ENCODE measurements around the gene CEMIP.

Gene CEMIP

DNA sequence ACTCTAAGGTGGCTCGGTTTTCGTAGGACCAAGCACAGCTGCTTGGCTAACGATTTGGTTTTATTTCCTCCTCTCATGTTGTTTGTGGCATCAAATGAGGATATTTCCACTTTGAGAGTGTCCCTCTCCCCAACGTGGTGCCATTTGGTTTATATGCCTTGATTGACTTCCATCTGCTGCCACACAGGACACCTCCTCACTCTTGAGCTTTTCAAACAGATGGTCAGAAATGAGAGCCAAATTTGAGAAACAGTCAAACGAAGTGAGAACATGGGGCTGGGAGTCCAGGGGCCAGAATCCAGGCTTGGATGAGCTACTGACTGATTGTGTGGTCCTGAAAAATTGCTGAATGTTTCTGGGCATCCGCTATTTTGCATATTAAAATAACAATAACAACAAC is 43.5 kb downstream of the CEMIP start:
- DNase-seq (ENCODE audit: low read depth in 3 of 3, low spot score in 1 of 3) = no peak

DNA sequence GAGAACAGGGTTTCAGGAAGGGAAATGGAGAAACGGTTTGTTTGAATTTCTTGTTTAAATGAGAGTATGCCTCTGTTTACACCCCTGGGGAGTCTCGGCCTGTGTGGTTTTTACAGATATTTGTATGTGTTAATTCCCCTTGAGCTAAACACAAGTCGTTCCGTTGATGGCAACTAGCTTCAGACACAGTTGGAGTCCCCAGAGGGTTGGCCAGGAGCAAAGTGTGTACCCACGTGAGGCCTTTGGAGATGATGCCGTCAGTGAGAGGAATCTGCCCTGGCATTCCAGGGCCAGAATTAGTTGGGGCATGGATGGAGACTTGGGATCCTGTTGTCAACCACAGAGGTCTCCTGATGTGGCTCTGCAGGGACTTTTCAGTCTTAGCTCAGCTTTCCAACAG is 44.0 kb downstream of the CEMIP start:
- no peak for DNase-seq (ENCODE audit: low read depth in 3 of 3, low spot score in 1 of 3)

DNA sequence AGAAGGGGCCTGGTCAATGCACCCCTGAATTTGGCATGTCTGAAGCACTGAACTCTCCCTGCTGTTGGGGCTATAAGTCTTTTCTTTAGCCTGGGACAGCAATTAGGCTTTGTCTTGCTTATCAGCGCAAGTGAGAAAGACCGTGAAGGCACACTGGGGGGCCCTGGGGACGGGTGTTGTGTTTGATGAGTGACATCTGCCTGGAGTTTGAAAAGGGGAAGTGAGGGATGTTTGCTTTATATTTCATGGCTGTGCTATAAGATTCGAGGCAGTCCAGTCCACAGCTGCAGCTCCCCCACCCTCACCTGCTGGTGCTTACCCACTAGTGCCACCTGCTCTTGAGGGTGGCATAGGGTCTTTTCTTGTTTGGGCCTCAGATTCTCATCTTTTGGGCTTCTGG is 44.8 kb downstream of the CEMIP start:
- DNase-seq (ENCODE audit: low read depth in 3 of 3, low spot score in 1 of 3) = no peak

- no peak for DNase-seq (ENCODE audit: low read depth in 3 of 3, low spot score in 1 of 3)
These were observed 46.3 kb downstream of the CEMIP start for GRCh38 chr15:80825361-80826030.

GRCh38 chr15:80828796-80829195 is 49.6 kb downstream of the CEMIP start:
- DNase-seq (ENCODE audit: low read depth in 3 of 3, low spot score in 1 of 3) = no peak

GRCh38 chr15:80830677-80831076 is 51.5 kb downstream of the CEMIP start:
- no peak for DNase-seq (ENCODE audit: low read depth in 3 of 3, low spot score in 1 of 3)

DNA sequence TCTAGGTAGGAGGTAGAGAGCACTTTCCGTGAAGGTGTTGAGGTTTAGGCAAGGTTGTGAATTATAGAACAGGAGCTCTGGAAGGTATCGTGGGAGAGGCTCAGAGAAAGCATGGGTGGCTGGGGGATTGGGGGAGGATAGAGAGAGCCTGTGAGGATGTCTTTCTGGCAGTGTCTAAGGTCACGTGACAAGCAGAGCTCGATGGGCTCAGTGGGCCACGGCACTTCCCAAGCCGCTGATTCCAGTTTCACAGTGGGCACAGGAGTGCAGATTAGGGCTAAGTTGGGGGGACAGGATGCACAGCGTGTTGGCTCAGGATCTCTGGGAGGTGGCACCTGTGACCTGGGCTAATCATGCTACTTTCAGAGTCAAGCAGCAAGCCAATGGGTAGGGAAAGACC is 52.0 kb downstream of the CEMIP start:
- DNase-seq (ENCODE audit: low read depth in 3 of 3, low spot score in 1 of 3) = no peak

DNA sequence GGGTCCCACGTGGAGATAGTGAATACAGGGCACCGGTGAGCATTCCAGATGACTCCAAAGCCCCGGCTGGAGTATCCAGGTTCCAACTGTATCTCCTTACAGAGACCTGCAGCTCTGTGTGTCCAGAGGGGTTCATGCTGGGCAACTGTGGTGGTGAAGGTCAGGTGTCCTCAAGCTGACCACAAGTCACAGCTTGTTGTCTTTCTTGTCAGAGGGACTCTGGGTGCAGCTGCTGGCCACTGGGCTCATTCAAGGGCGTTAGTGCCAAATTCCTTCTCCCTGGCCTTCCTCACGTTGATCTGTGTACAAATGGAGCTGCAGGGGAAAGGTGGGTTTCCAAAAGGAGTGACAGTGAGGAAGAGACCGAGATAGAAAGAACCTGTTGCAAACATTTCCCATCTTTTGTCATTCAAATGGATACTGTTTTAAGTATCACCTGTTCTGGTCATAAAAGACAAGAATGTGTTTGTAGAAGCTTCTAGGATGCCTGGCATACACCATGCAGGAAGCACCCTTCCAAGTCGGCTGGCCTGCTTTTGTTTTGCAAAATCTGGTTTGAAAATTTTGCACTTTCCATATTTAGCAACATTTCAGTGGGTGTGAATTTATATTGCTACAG is 52.5 kb downstream of the CEMIP start:
- no peak for DNase-seq (ENCODE audit: low read depth in 3 of 3, low spot score in 1 of 3)

GRCh38 chr15:80832686-80833085 is 53.5 kb downstream of the CEMIP start:
- no peak for DNase-seq (ENCODE audit: low read depth in 3 of 3, low spot score in 1 of 3)

- no peak for DNase-seq (ENCODE audit: low read depth in 3 of 3, low spot score in 1 of 3)
These were observed 55.2 kb downstream of the CEMIP start for GRCh38 chr15:80834402-80834801.

GRCh38 chr15:80834906-80835305 is 55.7 kb downstream of the CEMIP start:
- DNase-seq (ENCODE audit: low read depth in 3 of 3, low spot score in 1 of 3) = no peak

DNA sequence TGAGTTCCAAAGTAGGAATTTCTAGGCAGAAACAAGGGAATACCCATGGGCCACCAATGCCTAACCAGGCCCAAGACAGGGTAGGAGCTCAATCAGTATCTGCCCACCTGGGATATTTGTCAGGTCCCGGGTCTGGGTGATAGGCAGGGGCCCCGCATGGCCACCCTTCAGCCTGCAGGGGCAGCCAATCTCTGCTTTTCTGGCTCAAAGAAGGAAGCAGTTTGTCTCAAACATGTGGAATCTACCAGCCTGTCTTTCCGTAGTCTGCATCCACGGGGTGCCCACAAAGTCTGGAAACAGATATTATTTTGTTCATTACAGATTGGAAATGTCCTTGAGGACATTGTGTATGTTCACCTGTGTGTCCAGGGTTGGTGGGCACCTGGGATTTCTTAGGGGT is 56.2 kb downstream of the CEMIP start:
- no peak for DNase-seq (ENCODE audit: low read depth in 3 of 3, low spot score in 1 of 3)

DNA sequence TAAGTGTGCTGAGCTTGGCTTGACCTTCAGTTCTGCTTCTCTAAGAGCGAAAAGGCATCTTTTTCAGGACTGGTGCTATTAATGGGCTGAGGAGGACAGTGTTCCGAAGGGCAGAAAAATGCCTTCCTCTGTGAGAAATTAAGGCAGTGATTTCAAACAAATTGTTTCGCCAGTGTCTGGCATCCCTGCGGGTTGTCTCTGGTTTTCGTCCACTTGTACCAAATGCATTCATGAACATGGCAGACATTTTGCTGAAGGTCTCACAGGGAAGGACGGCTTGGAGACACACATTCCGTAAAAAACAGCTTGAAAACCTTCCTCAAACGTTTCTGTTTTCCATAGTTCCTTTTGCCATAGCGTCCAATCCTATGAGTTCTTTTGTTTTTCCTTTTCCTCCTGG is 57.1 kb downstream of the CEMIP start:
- no peak for DNase-seq (ENCODE audit: low read depth in 3 of 3, low spot score in 1 of 3)

DNA sequence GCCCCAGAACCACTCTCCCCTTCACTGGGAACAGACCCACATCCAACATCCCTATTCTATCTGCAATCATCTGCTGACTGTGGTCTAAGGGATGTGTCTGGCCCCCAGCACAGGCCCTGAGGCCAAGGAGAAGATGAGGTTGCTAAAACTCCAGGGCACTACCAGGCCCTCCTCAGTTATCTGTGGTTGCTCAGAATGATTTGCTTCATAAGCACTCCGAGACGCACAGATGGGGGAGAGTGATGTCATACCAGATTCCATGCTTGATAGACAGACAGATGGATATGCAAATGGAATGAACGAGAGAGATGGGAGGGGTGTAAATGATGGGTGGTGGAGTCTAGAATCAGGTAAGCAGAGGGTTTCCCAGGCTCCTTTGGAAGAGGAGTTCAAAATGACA is 57.8 kb downstream of the CEMIP start:
- no peak for DNase-seq (ENCODE audit: low read depth in 3 of 3, low spot score in 1 of 3)

DNA sequence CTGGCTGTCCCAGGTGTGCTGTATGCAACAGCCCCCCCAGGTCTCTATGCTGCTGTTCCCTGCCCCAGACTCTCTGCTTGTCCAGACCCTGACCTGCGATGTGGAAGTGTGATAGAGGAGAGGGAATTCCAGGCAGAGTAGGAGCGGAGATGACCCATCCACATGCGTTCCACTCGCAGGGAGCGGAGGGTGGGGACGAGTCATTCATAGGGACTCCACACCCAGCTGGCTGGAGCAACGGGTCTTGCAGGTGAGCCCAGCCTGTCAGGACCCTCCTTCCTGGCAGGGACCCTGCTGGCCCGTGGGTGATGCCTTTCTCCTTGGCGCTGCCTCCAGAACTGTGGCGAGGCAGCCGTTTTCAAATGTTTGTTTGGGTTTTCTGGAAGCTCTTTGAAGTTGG is 58.8 kb downstream of the CEMIP start:
- DNase-seq (ENCODE audit: low read depth in 3 of 3, low spot score in 1 of 3) = no peak

DNA sequence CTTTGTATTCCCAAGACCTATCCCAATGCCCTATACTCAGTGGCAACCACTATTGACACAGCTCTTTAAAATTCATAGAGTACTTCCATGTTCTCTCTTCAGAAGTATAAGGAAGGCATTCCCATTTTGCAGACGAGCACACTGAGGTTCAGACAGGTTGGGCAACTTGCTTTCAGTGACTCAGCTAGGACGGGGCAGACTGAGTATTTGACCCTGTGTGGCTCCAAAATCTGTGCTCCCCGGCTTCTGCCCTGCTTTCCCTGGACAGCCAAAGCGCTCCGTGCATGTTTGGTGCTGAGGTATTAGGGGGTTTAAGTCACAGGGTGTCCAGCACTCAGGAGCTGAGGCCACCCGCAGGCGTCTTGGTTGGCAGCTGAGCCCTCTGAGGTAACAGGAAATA is 59.5 kb downstream of the CEMIP start:
- no peak for DNase-seq (ENCODE audit: low read depth in 3 of 3, low spot score in 1 of 3)

DNA sequence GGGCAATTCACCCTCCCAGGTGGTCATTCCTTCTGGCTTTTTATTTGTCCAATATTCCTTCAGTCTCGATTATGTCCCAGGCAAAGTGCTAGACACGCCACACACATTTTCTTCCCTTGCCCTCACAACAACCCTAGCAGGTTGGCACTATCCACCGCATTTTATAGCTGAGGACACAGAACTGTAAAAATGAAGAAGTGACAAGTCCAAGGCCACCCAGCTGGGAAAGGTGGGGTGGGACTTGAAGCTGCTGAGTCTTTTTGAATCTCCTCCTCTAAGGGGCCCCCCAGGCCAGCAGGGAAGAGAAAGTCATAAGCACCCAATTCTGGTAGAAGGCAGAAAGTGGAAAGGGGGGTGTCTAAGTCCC is 60.6 kb downstream of the CEMIP start:
- no peak for DNase-seq (ENCODE audit: low read depth in 3 of 3, low spot score in 1 of 3)

DNA sequence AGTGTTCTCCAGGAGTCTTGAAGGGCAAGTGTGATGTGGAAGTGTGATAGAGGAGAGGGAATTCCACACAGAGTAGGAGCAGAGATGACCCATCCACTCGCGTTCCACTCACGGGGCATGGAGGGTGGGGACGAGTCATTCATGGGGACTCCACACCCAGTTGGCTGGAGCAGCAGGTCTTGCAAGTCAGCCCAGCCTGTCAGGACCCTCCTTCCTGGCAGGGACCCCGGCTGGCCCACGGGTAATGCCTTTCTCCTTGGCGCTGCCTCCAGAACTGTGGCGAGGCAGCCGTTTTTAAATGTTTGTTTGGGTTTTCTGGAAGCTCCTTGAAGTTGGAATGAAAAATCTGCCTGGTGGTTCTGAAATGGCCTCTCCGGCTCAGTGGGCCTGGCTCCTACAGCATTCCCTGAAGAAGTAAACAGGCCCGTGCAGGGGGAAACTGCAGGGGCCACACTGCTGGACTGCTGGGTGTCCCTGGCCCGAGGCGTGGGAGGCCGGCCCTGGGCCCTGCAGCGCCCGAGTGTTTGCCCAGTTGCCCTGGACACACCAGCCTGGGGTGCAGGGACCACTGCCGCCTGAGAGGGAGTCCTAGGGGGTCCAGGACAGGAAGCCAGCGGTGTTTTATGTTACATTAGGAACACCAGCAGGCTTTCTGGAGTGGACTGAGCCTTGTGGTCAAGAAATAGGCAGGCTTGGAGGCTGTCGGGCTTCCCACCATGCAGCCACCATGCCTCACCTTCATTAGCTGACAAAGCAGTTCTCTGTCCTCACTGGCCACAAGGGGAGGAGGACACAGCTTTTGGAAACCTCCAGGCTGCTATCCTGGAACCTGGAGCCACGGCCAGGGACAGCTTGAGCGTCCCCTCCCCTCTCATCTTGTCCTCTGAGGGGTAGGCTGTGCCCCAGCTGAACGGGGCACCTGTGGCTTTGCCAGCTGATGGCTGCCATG is 61.3 kb downstream of the CEMIP start:
- no peak for DNase-seq (ENCODE audit: low read depth in 3 of 3, low spot score in 1 of 3)

DNA sequence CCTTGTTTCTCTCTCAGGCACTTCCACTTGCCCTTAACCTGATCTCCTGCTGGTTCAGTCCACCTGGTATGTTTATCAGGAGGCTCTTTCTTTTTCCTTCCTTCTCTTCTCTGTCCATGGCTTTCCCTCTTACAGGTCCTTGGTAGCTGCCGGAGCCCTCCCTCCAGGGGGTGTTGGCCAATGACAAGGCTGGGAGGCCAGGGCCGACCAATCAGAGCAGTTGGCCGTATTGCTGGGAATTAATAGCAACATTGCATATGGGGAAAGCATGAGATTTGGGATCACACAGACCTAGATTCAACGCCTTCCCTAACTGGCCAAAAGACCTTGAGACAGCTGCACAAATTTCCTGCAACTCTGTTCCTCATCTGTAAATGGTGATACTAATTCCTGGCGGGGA is 62.4 kb downstream of the CEMIP start:
- no peak for DNase-seq (ENCODE audit: low read depth in 3 of 3, low spot score in 1 of 3)

DNA sequence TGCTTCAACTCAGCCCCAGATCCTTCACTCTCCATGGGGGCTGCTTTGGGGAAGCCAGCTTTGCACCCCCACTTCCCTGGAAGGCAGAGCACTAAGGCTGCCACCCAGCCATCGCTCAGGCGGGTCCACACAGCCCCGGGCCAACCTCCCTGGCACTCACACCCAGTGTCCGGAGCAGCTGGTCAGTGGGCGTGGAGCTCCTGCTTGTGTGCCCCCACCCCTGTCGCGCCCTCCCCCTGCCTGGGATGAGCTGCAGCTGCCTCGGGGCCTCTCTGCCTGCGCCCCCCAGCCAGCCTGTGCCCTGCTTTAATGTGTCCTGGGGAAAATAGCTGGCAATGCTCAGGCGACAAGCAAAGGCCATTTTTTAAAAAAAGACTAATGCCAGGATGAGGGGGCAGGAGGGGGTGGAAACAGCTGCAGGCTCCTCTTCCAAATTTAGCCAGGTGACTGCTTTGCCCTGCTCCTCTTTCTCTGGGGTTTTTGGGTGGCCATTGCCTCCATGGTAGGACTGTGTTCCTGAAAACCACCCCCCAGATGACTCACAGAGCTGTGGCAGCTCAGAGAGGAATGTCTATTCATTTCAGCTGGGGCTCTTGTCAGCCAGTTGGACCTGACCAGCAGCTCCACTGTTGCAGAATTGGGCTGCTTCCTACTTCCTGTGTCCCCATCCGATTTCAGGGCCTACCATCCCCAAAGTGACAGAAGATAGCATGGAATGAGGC is 65.0 kb downstream of the CEMIP start:
- DNase-seq (ENCODE audit: low read depth in 3 of 3, low spot score in 1 of 3) = no peak

DNA sequence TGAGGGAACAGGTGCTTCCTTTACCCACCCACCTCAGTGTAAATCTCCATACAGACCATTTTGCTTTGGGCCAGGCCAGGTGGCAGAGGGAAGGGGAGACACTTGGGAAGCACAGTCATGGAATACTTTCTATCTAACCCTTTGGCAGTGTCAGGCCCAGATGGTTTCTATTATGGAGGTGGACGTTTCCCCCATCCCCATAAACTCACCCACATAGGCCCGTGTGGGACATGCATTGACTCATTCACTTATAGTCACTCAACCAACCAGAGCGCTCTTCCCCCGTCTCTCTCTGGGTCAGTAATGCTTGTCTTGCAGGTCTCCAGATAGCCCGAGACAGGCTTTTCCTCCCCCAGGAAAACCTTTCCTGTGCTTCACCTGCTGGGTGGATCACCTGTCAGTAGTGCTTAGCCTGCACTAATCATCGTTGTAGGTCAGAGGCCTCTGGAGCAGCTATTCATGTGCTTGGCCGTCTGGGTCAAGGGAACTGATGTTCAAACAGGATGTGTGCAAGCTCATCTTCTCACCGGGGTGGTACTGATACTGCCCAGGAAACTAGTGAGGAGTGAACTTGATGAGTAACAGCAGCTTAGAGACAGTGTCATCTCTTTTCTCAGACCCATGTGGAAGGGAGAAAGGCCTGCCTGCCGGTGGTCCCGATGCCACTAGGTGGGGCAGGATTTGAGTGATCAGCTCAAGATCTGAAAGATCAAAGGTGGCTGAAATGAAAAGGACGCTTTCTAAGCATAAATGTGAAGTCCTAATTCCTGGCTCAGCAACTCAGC is 67.1 kb downstream of the CEMIP start:
- no peak for DNase-seq (ENCODE audit: low read depth in 3 of 3, low spot score in 1 of 3)
